Neural progenitor cell (in vitro differentiated cells): ENCODE measurements around the gene EPN2. TPM values are rescaled to one million over a fixed set of nuclear protein-coding genes. Genes with fewer than 3 reads are reported as not detected.

Experiments
- DNase-seq: peaks from one replicate; pipeline ENCODE4 v3.0.0-alpha.2; 2016; ENCODE audit warnings: low spot score
- H2AFZ ChIP-seq: fragments of 200-600 bp; sonication (generic); replicated peaks from 2 replicates; pipeline ENCODE4 v1.6.1; 2016; ENCODE audit warnings: antibody characterized with exemption
- H3F3A ChIP-seq: fragments of 200-600 bp; sonication (generic); 2 replicates; pipeline ENCODE4 v1.6.1; 2016; ENCODE audit warnings: antibody characterized with exemption, low read depth
- H3K27ac ChIP-seq: fragments of 200-600 bp; sonication (generic); 2 replicates; pipeline ENCODE4 v1.5.1; 2016; ENCODE audit warnings: mild to moderate bottlenecking
- H3K27me3 ChIP-seq: fragments of 200-600 bp; sonication (generic); 2 replicates; pipeline ENCODE4 v1.6.1; 2016; ENCODE audit warnings: mild to moderate bottlenecking, moderate library complexity
- H3K36me3 ChIP-seq: fragments of 200-600 bp; sonication (generic); 2 replicates; pipeline ENCODE4 v1.5.1; 2016
- H3K4me1 ChIP-seq: fragments of 200-600 bp; sonication (generic); 2 replicates; pipeline ENCODE4 v1.6.1; 2016; ENCODE audit warnings: mixed run types
- H3K4me2 ChIP-seq: fragments of 200-600 bp; sonication (generic); 2 replicates; pipeline ENCODE4 v1.6.1; 2016
- H3K4me3 ChIP-seq: fragments of 200-600 bp; sonication (generic); 2 replicates; pipeline ENCODE4 v1.5.1; 2016
- H3K79me2 ChIP-seq: fragments of 200-600 bp; sonication (generic); 2 replicates; pipeline ENCODE4 v1.6.1; 2016; ENCODE audit warnings: low read depth
- H3K9ac ChIP-seq: fragments of 200-600 bp; sonication (generic); 2 replicates; pipeline ENCODE4 v1.6.1; 2016
- H3K9me3 ChIP-seq: fragments of 200-600 bp; sonication (generic); 2 replicates; pipeline ENCODE4 v1.5.1; 2016; ENCODE audit warnings: low read depth
- H4K20me1 ChIP-seq: fragments of 200-600 bp; sonication (generic); 2 replicates; pipeline ENCODE4 v1.6.1; 2016; ENCODE audit warnings: low read depth
- H3K27ac Mint-ChIP-seq: 3 replicates; pipeline ENCODE4 v1.8.0; 2021; ENCODE audit warnings: mixed read lengths
- H3K27me3 Mint-ChIP-seq: 2 replicates; pipeline ENCODE4 v1.8.0; 2022; ENCODE audit warnings: low read depth, mild to moderate bottlenecking, inconsistent platforms, moderate library complexity, mixed read lengths; ENCODE audit not compliant: insufficient read depth
- H3K36me3 Mint-ChIP-seq: 3 replicates; pipeline ENCODE4 v1.8.0; 2021; ENCODE audit warnings: mixed read lengths
- H3K4me1 Mint-ChIP-seq: 3 replicates; pipeline ENCODE4 v1.8.0; 2021; ENCODE audit warnings: mixed read lengths
- H3K4me3 Mint-ChIP-seq: 3 replicates; pipeline ENCODE4 v1.8.0; 2021; ENCODE audit warnings: mild to moderate bottlenecking, moderate library complexity, mixed read lengths
- H3K9me3 Mint-ChIP-seq: 3 replicates; pipeline ENCODE4 v1.8.0; 2020; ENCODE audit warnings: mixed read lengths
- EZH2 ChIP-seq: fragments of 200-600 bp; sonication (generic); IDR thresholded peaks from 2 replicates; pipeline ENCODE4 v1.6.1; 2017; ENCODE audit warnings: antibody characterized with exemption, mild to moderate bottlenecking, moderate library complexity
- EZH2phosphoT487 ChIP-seq: fragments of 200-600 bp; sonication (generic); IDR thresholded peaks from 2 replicates; pipeline ENCODE4 v1.6.1; 2017; ENCODE audit warnings: antibody characterized with exemption
- total RNA-seq: library from RNA; depleted of rRNA; stranded (reverse); fragments of >200 nt; gene quantifications from 2 replicates; pipeline ENCODE4 v1.2.3, GENCODE V29; 2015; ENCODE audit warnings: low replicate concordance
- TF ChIP-seq, protein P1 (sequence below): fragments of 200-600 bp; sonication (generic); IDR thresholded peaks from 2 replicates; pipeline ENCODE4 v1.5.1; 2017; ENCODE audit warnings: antibody characterized with exemption, mild to moderate bottlenecking

EPN2 gene
- total RNA-seq, 1 donor from 2014 or later = 30.5 TPM

DNA sequence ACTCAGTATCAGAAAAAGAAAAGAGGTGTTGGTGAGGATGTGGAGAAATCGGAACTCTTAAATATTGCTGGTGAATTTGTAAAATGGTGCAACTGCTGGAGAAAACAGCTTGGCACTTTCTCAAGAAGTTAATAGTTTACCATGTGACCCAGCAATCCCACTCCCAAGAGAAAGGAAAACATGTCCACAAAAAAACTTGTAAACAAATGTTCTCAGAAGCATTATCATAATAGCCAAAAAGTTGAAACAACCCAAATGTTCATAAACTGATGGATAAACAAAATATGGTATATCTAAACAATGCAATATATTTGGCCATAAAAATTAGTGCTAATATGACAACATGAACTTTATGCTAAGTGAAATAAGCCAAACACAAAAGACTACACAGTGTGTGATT is 138.6 kb downstream of the EPN2 start:
- Histone ChIP-seq H3K4me3 (no peak overlapping the region), H3K4me2 (no peak overlapping the region), H3K9me3 (no peaks in the 10 kb centered on the region), H3F3A (peaks cover 23% of the 10 kb centered on the region), H4K20me1 (peaks cover 15% of the 10 kb centered on the region), H3K36me3 (peaks cover 4% of the 10 kb centered on the region), H3K79me2 (peaks cover 44% of the 10 kb centered on the region), H3K27me3 (no peaks in the 10 kb centered on the region), H3K4me1 (peaks cover 8% of the 10 kb centered on the region), H2AFZ (no peak overlapping the region), H3K9ac (no peak overlapping the region), H3K27ac (no peak overlapping the region)
- no peak for DNase-seq
- Mint-ChIP-seq H3K9me3 (no peaks in the 10 kb centered on the region), H3K27ac (no peak overlapping the region), H3K27me3 (peaks cover 8% of the 10 kb centered on the region), H3K4me3 (peak overlapping the region; percentile 75), H3K36me3 (peaks cover 15% of the 10 kb centered on the region), H3K4me1 (peaks cover 19% of the 10 kb centered on the region)
- TF ChIP-seq, protein P1, sequence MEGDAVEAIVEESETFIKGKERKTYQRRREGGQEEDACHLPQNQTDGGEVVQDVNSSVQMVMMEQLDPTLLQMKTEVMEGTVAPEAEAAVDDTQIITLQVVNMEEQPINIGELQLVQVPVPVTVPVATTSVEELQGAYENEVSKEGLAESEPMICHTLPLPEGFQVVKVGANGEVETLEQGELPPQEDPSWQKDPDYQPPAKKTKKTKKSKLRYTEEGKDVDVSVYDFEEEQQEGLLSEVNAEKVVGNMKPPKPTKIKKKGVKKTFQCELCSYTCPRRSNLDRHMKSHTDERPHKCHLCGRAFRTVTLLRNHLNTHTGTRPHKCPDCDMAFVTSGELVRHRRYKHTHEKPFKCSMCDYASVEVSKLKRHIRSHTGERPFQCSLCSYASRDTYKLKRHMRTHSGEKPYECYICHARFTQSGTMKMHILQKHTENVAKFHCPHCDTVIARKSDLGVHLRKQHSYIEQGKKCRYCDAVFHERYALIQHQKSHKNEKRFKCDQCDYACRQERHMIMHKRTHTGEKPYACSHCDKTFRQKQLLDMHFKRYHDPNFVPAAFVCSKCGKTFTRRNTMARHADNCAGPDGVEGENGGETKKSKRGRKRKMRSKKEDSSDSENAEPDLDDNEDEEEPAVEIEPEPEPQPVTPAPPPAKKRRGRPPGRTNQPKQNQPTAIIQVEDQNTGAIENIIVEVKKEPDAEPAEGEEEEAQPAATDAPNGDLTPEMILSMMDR = no peak
- TF ChIP-seq EZH2phosphoT487 = no peak
- no peak for TF ChIP-seq EZH2

DNA sequence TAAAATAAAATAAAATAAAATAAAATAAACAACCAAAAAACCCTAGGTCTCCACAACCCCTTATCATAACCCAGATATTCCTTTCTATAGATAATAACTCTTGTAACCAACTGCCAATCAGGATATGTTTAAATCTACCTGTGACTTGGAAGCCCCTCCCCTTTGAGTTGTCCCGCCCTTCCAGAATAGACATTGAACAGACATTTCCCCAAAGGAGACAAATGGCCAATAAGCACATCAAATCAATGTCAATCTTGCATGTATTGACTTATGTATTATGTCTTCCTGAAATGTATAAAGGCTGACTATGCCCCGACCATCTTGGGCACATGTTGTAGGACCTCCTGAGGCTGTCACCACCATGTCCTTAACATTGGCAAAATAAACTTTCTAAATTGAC is 139.6 kb downstream of the EPN2 start:
- no peaks in the 10 kb centered on the region for H3K9me3 ChIP-seq
- Mint-ChIP-seq H3K36me3 (peaks cover 18% of the 10 kb centered on the region), H3K27me3 (peaks cover 5% of the 10 kb centered on the region), H3K27ac (peak overlapping the region; percentile 52), H3K4me1 (peaks cover 19% of the 10 kb centered on the region), H3K9me3 (no peaks in the 10 kb centered on the region), H3K4me3 (peak overlapping the region; percentile 96)
- TF ChIP-seq, protein P1 = no peak
- TF ChIP-seq EZH2phosphoT487 (no peak), EZH2 (no peak)
- no peaks in the 10 kb centered on the region for H3K27me3 ChIP-seq
- peak overlapping the region; percentile 97 for H3K4me2 ChIP-seq
- H4K20me1 ChIP-seq = peaks cover 20% of the 10 kb centered on the region
- H3K36me3 ChIP-seq = peaks cover 4% of the 10 kb centered on the region
- H3K4me3 ChIP-seq = peak overlapping the region; percentile 84
- peak overlapping the region; percentile 79 for H3K9ac ChIP-seq
- H3K79me2 ChIP-seq = peaks cover 53% of the 10 kb centered on the region
- peaks cover 23% of the 10 kb centered on the region for H3F3A ChIP-seq
- no peak overlapping the region for H3K27ac ChIP-seq
- no peak overlapping the region for H2AFZ ChIP-seq
- DNase-seq = no peak
- peaks cover 8% of the 10 kb centered on the region for H3K4me1 ChIP-seq

DNA sequence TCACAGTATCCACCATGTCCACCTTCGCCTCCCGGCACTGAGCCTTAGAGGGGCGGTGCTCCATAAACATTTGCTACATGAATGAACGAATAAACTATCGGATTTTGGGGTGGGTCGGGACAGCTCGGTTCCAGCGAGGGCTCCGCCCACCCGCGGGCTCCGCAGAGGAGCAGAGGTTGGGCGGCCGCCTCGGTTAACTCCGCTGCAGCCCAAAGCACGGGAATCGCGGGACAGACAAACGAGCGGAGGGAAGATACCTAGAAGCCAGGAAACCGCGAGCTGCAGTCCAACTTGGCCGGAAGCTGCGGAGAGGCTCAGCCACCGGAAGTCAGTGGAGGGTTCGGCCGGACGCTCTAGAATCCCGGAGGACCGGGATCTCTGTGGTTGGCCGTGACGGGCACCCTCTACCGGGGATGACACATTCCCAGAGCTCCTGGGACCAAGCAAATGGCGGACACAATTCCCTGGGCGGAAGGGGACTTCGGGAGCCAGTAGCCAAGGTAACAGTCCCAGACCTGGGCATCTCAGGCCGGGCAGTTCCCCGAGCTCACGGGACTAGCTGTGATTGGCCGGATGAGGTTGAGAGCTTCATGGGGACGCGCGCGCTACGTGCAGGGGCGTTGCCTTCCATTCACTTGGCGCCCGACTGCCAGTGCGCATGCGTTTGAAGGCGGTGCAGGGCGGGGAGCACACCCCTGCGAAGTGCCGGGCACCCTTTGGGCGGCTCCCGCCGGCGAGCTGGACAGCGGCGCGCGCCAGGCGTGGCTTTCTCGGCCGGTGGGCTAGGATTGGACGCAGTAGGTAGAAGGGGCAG is 140.6 kb downstream of the EPN2 start:
- Mint-ChIP-seq H3K4me1 (peaks cover 19% of the 10 kb centered on the region), H3K4me3 (peak overlapping the region; percentile 96), H3K27ac (peak overlapping the region; percentile 92), H3K9me3 (no peaks in the 10 kb centered on the region), H3K36me3 (peaks cover 21% of the 10 kb centered on the region), H3K27me3 (peaks cover 5% of the 10 kb centered on the region)
- H4K20me1 ChIP-seq = peaks cover 20% of the 10 kb centered on the region
- no peaks in the 10 kb centered on the region for H3K27me3 ChIP-seq
- peaks cover 4% of the 10 kb centered on the region for H3K36me3 ChIP-seq
- peak overlapping the region; percentile 84 for H3K4me3 ChIP-seq
- H3K79me2 ChIP-seq = peaks cover 53% of the 10 kb centered on the region
- peak overlapping the region; percentile 97 for H3K4me2 ChIP-seq
- peak; percentile 99 for DNase-seq
- peaks cover 8% of the 10 kb centered on the region for H3K4me1 ChIP-seq
- no peaks in the 10 kb centered on the region for H3K9me3 ChIP-seq
- TF ChIP-seq, protein P1 = peak; percentile 23
- TF ChIP-seq EZH2 = no peak
- TF ChIP-seq EZH2phosphoT487 = no peak
- peaks cover 23% of the 10 kb centered on the region for H3F3A ChIP-seq
- H2AFZ ChIP-seq = peak overlapping the region; percentile 89
- peak overlapping the region; percentile 93 for H3K27ac ChIP-seq
- H3K9ac ChIP-seq = peak overlapping the region; percentile 79
